Stimulated activated CD8-positive, alpha-beta memory T cell treated with anti-CD3 and anti-CD28 coated beads, Interleukin-12 subunit alpha, Interleukin-12 subunit beta, amount 100 ng/mL, for 4 hours (primary cell): ENCODE data around the gene TBX10.
"Not testable (repeated sequence)": the region's sequence is repeated elsewhere in the genome, so short reads cannot be mapped to it uniquely, and the experiment has no call there.

ENCODE experiments used
- DNase-seq: peaks from one replicate; pipeline ENCODE4 v3.0.0-alpha.2; 2020; ENCODE audit warnings: low read depth

The TBX10 gene

GRCh38 chr11:67599149-67599548 is 40.4 kb downstream of the TBX10 start:
- no peak for DNase-seq

GRCh38 chr11:67597963-67598362 is 41.6 kb downstream of the TBX10 start:
- DNase-seq = not testable (repeated sequence)

- not testable (repeated sequence) for DNase-seq
Measured at GRCh38 chr11:67597458-67597857, 42.1 kb downstream of the TBX10 start.

GRCh38 chr11:67596753-67597300 is 42.7 kb downstream of the TBX10 start:
- no peak for DNase-seq

- no peak for DNase-seq
Measured at GRCh38 chr11:67594480-67594879, 45.1 kb downstream of the TBX10 start.

- no peak for DNase-seq
Measured at GRCh38 chr11:67593565-67593905, 46.0 kb downstream of the TBX10 start.

GRCh38 chr11:67592880-67593564 is 46.5 kb downstream of the TBX10 start:
- DNase-seq = no peak

GRCh38 chr11:67588899-67589415 is 50.6 kb downstream of the TBX10 start:
- DNase-seq = not testable (repeated sequence)

- DNase-seq = no peak
Measured at GRCh38 chr11:67588136-67588503, 51.4 kb downstream of the TBX10 start.

- DNase-seq = no peak
Measured at GRCh38 chr11:67586568-67587250, 52.9 kb downstream of the TBX10 start.

- no peak for DNase-seq
Measured at GRCh38 chr11:67585911-67586310, 53.7 kb downstream of the TBX10 start.

GRCh38 chr11:67584881-67585873 is 54.4 kb downstream of the TBX10 start:
- no peak for DNase-seq

- DNase-seq = no peak
Measured at GRCh38 chr11:67584205-67584880, 55.2 kb downstream of the TBX10 start.

GRCh38 chr11:67583247-67584204 is 56.0 kb downstream of the TBX10 start, which contains the start of gene GSTP1:
GSTP1 (plus strand) TSS chr11:67583812; CDS start chr11:67583844, 32 bp downstream.
- DNase-seq = peak; percentile 71

GRCh38 chr11:67582011-67582410 is 57.6 kb downstream of the TBX10 start:
- DNase-seq = no peak

GRCh38 chr11:67581469-67581868 is 58.1 kb downstream of the TBX10 start:
- DNase-seq = no peak
